SK-N-SH treated with all-trans-retinoic acid at 6 μM for 48 hours (cell line): ENCODE results near the gene CDK6.

ENCODE experiments used
- GLIS3 ChIP-seq: fragments of 250-450 bp; sonication (Bioruptor Pico); IDR thresholded peaks from 2 replicates; pipeline ENCODE4 v1.5.0; 2020; ENCODE audit warnings: mild to moderate bottlenecking, moderate library complexity
- ISL1 ChIP-seq: fragments of 250-450 bp; sonication (Bioruptor Pico); IDR thresholded peaks from 2 replicates; pipeline ENCODE4 v2.1.2; 2022; ENCODE audit warnings: mild to moderate bottlenecking, moderate library complexity
- ZNF70 ChIP-seq: fragments of 450-650 bp; formaldehyde crosslinking; IDR thresholded peaks from 2 replicates; pipeline ENCODE4 v1.5.0; 2020; ENCODE audit warnings: mild to moderate bottlenecking, moderate library complexity
- ZNF8 ChIP-seq: fragments of 450-650 bp; formaldehyde crosslinking; IDR thresholded peaks from 2 replicates; pipeline ENCODE4 v1.5.0; 2020; ENCODE audit warnings: mild to moderate bottlenecking, moderate library complexity

DNA sequence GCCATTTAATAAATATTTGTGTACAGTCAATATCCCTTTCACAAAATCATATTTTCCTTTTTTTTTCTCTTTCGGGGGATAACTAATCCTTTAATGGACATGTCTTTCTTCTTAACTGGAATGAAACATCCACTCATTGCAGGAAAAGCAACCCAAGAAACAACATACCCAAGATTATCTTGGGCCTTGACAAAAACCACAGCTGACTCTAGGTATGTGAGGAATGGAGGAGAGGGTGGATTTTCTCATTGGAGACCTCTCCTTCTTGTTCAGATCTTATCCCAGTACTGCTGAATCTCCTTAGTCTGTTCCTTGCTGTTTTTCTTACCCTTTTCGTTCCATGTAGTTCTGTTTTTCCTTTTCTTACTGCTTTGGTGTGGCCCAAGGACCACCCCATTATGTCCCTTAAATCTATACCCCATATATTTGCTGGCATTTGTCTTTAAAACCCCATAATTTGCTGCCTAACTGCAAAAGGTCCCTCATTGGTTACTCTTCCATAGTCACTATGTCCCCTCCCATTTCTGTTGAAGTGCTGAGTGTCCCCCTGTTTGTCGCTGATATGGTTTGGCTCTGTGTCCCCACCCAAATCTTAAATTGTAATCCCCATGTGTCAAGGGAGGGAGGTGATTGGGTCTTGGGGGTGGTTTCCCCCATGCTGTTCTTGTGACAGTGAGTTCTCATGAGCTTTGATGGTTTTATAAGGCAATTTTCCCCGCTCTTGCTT lies 6.8 kb upstream of the CDK6 start:
- TF ChIP-seq ZNF70, result no peak
- TF ChIP-seq ISL1, result no peak
- no peak for TF ChIP-seq GLIS3 (CRISPR knock-in tag)
- TF ChIP-seq ZNF8 (CRISPR knock-in tag), result no peak
